Non-pigmented ciliary epithelial cell (primary cell): ENCODE measurements around the gene AKR1D1.
"Not testable (repeated sequence)": the region's sequence is repeated elsewhere in the genome, so short reads cannot be mapped to it uniquely, and the experiment has no call there.

Experiments
- DNase-seq: peaks from one replicate; pipeline ENCODE4 v3.0.0-alpha.2; 2010; ENCODE audit warnings: low read depth

The AKR1D1 gene, protein sequence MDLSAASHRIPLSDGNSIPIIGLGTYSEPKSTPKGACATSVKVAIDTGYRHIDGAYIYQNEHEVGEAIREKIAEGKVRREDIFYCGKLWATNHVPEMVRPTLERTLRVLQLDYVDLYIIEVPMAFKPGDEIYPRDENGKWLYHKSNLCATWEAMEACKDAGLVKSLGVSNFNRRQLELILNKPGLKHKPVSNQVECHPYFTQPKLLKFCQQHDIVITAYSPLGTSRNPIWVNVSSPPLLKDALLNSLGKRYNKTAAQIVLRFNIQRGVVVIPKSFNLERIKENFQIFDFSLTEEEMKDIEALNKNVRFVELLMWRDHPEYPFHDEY

GRCh38 chr7:138076196-138076595 is at the start of gene AKR1D1:
AKR1D1 (plus strand) TSS chr7:138076459; CDS start chr7:138076519, 60 bp downstream.
- no peak for DNase-seq

GRCh38 chr7:138027100-138027499 is 49.2 kb upstream of the AKR1D1 start:
- DNase-seq: no peak

GRCh38 chr7:138029126-138029525 is 47.1 kb upstream of the AKR1D1 start:
- DNase-seq: no peak

- no peak for DNase-seq
Observed at GRCh38 chr7:138029941-138030340, 46.3 kb upstream of the AKR1D1 start.

DNA sequence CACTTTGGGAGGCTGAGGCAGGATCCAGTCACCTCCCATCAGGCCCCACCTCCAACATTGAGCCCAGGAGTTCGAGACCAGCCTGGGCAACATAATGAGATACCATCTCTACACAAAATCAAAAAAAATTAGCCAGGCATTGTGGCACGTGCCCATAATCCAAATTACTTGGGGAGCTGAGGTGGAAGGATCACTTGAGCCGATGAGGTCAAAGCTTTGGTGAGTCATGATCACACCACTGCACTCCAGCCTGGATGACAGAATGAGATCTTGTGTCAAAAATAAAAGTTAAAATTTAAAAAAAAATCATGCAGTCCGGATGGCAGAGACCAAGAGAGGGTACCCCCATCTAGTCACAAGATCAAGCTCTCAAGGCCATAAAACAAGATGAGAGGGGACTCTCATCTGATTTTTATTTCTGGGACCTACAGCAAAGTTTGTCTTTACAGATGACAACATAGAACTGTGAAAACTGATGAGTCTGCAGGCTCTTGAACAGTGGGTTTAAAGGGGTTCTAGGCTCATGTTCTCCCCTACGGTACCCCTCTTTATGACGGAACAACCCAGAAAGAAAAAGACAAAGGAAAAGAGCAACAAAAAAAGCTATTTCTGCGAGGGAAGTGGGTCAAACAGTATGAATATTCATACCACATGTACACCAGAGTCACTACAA is 45.4 kb upstream of the AKR1D1 start:
- no peak for DNase-seq

DNA sequence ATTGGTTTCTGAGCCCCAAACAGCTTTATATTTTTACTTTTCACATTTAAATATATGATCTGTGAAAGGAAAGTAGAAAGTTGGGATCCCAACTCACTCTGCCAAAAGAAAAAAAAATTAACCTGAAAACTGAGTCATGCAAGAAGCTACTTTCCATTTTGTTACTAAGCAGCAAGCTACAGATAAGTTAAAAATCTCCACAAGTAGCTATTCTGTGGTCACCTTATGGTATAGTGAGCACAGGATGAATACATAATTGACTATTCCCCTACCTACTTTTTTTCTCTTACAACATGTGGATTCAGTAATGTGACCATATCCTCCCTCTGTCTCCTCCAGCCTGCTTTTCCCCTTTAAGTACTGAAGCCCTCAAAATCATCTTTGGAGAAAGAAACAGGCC is 44.1 kb upstream of the AKR1D1 start:
- DNase-seq: no peak

DNA sequence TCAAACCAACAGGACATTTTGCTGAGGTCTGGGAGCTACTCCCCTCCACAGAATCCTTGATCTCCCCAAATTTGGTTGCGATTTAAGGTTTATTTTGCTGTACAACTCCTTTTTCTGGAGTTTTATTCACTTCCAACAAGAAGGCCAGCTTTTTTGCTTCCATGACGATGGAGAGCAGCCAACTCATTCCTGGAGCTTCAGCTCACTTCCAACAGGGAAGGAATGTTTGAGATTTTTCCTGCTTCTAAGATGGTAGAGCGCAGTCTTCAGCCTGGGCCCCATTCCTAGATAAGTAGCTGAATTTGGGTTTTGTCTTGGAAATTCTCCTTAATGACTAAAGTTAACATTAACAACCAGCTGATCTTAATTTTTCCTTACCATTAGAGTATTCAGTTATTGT is 43.5 kb upstream of the AKR1D1 start:
- no peak for DNase-seq

DNA sequence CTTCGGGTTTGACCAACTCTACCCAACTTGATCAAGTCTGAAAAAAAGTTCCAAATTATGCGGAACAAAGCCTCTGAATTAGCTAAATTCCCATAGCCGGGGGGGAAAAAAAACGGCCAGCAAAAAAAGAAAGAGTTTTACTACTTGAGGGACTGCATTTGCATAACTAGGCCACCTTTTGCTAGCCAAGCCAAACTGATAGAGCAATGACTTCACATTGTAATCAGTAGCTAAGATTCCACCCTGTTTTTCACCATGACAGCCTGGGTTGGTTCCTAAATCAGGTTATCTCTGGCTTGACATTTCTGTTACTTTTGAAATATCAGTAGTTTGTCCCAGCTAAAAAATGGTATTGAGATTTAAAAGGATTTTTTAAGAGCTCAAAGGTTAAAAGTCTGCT is 43.0 kb upstream of the AKR1D1 start:
- no peak for DNase-seq

- no peak for DNase-seq
Observed at GRCh38 chr7:138036135-138036534, 40.1 kb upstream of the AKR1D1 start.

DNA sequence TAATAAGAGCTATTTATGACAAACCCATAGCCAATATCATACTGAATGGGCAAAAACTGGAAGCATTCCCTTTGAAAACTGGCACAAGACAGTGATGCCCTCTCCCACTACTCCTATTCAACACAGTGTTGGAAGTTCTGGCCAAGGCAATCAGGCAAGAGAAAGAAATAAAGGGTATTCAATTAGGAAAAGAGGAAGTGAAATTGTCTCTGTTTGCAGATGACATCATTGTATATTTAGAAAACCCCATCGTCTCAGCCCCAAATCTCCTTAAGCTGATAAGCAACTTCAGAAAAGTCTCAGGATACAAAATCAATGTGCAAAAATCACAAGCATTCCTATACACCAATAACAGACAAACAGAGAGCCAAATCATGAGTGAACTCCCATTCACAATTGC is 36.2 kb upstream of the AKR1D1 start:
- not testable (repeated sequence) for DNase-seq

DNA sequence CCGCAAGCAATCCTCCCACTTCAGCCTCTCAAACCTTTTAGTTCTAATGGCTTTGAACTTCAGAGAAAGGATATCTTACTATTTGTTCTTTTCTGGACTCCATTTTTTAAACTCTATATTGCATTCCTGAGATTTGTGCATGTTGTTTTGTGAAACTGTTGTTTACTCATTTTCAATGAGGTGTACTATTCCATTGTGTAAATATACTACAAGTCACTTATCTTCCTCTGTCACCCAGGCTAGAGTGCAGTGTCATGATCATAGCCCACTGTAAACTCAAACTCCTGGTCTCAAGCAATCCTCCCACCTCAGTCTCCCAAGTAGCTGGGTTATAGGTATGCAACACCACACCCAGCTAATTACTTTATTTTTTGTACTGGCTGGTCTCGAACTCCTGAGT is 31.4 kb upstream of the AKR1D1 start:
- DNase-seq: no peak

DNA sequence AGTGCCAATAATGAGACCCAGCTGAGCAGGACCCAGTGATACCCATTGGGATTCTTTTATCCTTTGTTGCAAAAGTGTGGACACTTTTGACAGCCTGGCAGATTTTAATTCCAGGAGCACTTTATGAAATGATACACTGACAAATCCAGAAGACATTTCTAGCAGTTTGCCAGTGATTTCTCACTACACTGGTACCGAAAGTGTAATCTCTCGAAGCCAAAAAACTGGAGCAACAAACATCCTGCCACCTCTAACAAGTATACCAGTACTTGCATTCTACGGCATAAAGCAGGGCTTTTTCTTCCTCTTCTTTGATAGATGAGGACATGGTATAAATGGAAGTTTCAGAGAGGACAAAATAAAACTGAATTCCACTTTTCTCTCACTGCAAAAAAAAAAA is 28.4 kb upstream of the AKR1D1 start:
- DNase-seq: no peak

- DNase-seq: no peak
Observed at GRCh38 chr7:138049505-138050116, 26.6 kb upstream of the AKR1D1 start.

DNA sequence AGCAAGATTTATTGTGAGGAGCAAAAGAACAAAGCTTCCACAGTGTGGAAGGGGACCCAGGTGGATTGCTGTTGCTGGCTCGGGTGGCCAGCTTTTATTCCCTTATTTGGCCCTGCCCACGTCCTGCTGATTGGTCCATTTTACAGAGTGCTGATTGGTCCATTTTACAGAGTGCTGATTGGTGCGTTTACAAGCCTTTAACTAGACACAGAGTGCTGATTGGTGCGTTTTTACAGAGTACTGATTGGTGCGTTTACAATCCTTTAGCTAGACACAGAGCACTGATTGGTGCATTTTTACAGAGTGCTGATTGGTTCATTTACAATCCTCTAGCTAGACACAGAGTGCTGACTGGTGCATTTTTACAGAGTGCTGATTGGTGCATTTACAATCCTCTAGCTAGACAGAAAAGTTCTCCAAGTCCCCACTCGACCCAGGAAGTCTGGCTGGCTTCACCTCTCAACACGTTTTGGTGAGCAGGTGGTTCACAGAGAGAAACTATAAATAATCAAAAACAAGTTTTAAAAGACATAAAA is 24.5 kb upstream of the AKR1D1 start:
- DNase-seq: not testable (repeated sequence)

DNA sequence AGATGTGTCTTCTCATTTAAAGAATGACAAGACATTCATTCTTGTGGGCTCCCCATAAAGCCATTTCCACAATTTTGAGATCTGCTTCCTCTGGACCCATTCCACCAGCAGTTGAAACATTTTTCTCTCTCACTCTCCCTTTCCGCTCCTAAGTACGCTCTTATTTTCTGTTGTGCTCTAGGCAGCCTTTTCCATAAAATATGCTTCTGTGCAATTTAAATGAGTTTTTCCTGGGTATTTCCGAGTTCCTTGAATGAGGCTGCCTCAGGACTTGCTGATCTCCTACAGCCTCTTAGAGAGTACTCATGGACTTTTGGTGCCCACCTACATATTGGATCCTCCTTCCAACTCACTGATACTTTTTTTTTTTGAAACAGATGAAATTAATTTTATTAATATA is 23.6 kb upstream of the AKR1D1 start:
- DNase-seq: no peak

- DNase-seq: not testable (repeated sequence)
Observed at GRCh38 chr7:138055698-138056097, 20.6 kb upstream of the AKR1D1 start.

DNA sequence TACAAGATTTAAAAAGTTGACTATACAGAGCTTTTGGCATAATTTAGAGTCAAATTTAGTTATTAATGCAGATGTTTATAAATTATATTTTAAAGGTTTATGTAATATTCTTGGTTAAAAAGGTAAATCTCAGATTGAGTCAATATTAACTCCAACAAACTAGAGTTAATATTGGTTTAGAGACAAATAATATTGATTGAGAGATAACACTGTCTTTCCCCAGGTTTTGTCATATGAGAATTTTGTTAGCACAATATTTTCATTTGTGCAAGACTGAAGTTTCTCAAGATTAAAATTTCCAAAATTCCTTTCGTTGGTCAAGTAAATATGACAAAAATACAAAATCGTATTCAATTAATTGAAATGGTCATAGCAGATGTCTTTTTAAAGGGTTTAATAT is 12.9 kb upstream of the AKR1D1 start:
- no peak for DNase-seq

GRCh38 chr7:138064856-138065357 is 11.4 kb upstream of the AKR1D1 start:
- no peak for DNase-seq

GRCh38 chr7:138065827-138066226 is 10.4 kb upstream of the AKR1D1 start:
- DNase-seq: no peak

DNA sequence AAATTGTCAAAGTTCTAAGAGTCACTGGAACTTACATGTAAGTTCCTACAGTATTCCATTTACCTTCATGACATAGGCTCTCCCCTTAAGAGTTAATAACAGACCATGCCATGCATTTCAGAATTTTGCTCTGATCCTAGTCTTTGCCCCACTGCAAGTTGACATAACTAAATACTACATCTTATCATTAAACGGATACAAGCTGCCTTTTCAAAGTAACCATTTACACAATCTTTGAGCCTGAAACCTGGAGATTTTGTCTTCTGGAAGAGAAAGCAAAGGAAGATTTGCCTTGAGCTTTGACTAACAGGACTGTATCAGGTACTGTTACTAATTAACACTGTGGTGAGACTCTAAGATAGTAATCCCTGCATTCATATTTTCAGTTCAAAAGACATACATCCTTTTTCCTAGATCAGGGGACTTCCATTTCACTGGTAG is 9.3 kb upstream of the AKR1D1 start:
- DNase-seq: no peak

DNA sequence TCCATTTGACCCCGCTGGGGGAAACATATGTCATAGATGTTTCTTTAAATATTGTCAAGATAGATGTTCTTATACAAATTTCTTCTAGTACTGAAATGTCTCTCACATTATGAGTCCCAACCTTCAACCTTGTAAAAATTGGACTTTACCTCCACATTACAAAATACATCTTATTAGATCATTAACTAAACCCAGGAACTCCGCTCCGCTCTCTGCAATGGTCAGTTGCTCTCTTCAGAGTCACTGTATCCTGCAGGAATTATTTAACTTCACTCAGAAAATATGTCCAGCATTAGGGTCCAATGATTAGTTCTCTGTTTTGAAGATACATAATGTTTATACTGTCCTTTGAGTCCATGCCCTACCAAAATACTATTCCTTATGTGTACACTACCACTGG is 8.5 kb upstream of the AKR1D1 start:
- DNase-seq: no peak

DNA sequence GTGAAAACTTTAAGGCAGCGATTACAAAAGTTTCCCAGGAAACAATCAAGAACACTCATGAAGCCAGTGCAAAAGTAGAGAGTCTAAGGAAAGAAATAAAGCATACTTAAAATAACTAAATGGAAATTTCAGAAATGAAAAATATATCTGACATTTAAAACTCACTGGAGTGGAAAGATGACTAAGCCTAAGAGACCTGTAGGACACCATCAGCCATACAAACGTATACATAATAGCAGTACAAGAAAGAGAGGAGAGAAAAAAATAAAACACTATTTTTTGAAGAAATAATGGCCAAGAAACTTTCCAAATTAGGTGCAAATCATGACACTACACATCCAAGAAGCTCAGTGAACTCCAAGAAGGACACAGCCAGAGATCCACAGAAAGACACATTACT is 5.4 kb upstream of the AKR1D1 start:
- no peak for DNase-seq

- no peak for DNase-seq
Observed at GRCh38 chr7:138072726-138073125, 3.5 kb upstream of the AKR1D1 start.
